ENCODE data around the gene NXNL2.
A peak's percentile ranks its signal among the peaks of the same experiment; 100 is the strongest.

NXNL2 gene

DNA sequence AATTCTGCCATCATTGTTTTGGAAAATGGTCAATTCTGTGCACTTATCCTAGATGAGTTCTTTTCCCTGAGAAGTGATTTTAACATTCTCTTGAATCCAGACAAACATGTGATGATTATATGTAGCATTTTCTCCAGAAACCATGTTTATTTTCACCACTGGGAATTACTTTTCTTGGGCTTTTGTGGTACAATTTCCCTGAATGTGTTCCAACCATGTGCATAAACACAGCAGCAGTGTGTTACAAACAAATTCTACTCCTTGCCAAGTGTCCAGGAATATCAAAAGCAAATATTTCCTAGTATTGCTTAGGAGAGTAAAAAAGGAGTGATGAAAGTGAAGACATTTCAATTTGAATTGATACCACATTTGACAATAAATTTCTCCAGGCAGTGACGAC lies 50.4 kb downstream of the NXNL2 start:
- DNase-seq (ENCODE audit: low read depth): no peak
- H3K4me3 ChIP-seq (ENCODE audit: low read depth, low read length): no peak overlapping the region
- TF ChIP-seq, protein P1, sequence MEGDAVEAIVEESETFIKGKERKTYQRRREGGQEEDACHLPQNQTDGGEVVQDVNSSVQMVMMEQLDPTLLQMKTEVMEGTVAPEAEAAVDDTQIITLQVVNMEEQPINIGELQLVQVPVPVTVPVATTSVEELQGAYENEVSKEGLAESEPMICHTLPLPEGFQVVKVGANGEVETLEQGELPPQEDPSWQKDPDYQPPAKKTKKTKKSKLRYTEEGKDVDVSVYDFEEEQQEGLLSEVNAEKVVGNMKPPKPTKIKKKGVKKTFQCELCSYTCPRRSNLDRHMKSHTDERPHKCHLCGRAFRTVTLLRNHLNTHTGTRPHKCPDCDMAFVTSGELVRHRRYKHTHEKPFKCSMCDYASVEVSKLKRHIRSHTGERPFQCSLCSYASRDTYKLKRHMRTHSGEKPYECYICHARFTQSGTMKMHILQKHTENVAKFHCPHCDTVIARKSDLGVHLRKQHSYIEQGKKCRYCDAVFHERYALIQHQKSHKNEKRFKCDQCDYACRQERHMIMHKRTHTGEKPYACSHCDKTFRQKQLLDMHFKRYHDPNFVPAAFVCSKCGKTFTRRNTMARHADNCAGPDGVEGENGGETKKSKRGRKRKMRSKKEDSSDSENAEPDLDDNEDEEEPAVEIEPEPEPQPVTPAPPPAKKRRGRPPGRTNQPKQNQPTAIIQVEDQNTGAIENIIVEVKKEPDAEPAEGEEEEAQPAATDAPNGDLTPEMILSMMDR (IDR thresholded peaks at IDR 0.05; ENCODE audit: low read depth, low read length): no peak
- TF ChIP-seq POLR2A (IDR thresholded peaks at IDR 0.05; ENCODE audit: extremely low read depth, insufficient read length): no peak
- TF ChIP-seq, protein P2, sequence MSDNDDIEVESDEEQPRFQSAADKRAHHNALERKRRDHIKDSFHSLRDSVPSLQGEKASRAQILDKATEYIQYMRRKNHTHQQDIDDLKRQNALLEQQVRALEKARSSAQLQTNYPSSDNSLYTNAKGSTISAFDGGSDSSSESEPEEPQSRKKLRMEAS (IDR thresholded peaks at IDR 0.05; ENCODE audit: low read depth, low read length): no peak
- no peak for TF ChIP-seq MYC (IDR thresholded peaks at IDR 0.05; ENCODE audit: low read depth, low read length)

DNA sequence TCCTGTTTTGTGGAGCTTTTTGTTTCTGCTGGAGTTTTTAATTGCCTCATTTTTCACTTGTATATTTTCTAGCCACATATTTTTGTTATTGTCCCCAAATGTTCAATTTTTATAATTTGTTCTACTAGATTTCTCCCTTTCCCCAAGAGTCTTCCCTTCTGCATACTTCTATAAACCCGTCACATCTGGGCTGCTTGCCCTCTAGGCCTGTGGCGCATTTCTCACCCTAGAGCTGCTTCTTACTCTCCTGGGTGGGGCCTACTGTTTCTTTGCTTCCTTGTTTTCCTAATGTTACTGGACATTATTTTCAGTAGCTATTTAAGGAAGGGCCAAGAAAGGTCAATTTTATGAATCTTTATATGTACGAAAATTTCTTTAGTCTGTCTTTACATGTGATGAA lies 51.5 kb downstream of the NXNL2 start:
- DNase-seq (ENCODE audit: low read depth): no peak
- TF ChIP-seq, protein P2 (IDR thresholded peaks at IDR 0.05; ENCODE audit: low read depth, low read length): no peak
- TF ChIP-seq, protein P1 (IDR thresholded peaks at IDR 0.05; ENCODE audit: low read depth, low read length): no peak
- no peak for TF ChIP-seq MYC (IDR thresholded peaks at IDR 0.05; ENCODE audit: low read depth, low read length)
- no peak for TF ChIP-seq POLR2A (IDR thresholded peaks at IDR 0.05; ENCODE audit: extremely low read depth, insufficient read length)
- H3K4me3 ChIP-seq (ENCODE audit: low read depth, low read length): no peak overlapping the region

DNA sequence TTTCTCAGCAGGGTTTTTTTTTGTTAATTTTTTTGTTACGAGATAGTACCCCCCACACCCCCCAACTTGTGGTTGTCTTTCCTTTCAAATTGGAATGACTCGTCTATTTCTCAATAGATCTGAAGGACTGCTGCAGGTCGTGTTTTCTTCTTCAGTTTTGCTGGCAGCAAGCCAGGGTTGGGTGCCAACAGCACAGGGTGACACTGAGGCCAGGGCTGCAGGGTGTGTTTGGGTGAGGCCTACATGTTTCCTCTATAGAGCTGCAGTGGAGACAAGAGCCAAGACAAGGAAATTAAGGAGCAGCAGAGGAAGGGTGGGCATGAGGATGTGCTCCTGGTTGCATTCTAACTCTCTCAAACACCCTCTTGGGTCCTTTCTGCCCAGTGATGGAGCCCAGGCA lies 52.2 kb downstream of the NXNL2 start:
- TF ChIP-seq POLR2A (IDR thresholded peaks at IDR 0.05; ENCODE audit: extremely low read depth, insufficient read length) (no peak), MYC (IDR thresholded peaks at IDR 0.05; ENCODE audit: low read depth, low read length) (no peak)
- TF ChIP-seq, protein P1 (IDR thresholded peaks at IDR 0.05; ENCODE audit: low read depth, low read length): no peak
- TF ChIP-seq, protein P2 (IDR thresholded peaks at IDR 0.05; ENCODE audit: low read depth, low read length): no peak
- DNase-seq (ENCODE audit: low read depth): peak; percentile 64
- no peak overlapping the region for H3K4me3 ChIP-seq (ENCODE audit: low read depth, low read length)

DNA sequence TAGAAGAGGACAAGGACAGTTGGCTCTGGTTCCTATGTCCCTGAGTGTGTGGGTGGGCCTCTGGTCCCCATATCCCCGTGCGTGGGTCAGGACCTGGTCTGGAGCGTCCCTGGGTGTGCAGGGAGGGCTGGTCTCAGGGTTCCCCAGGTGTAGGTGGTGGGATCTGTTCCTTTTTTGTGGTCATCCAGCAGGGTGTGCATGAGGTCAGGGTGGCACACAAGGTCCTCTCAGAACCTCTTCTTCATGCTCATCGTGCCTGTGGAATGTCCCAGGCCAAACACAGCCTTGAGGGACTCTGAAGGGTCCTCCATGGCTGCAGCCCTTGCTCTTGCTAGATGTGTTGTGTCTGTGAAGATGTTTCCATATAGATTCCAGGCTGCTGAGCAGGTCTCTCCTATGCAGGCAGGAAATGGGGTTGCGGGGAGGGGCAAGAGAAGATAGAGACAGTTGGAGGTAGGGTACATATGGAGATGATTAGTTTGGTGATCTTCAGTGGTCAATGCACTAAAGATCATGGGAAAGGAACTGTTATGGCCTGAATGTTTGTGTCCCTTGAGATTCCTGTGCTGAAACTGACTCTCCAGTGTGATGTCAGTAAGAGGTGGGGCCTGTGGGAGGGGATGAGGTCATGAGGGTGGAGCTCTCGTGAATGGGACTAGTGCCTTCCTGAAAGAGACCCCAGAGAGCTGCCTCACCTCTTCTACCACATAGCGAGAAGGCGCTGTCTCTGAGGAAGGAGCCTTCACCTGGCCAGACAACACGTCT lies 53.1 kb downstream of the NXNL2 start:
- TF ChIP-seq MYC (IDR thresholded peaks at IDR 0.05; ENCODE audit: low read depth, low read length): no peak
- TF ChIP-seq, protein P2 (IDR thresholded peaks at IDR 0.05; ENCODE audit: low read depth, low read length): no peak
- TF ChIP-seq, protein P1 (IDR thresholded peaks at IDR 0.05; ENCODE audit: low read depth, low read length): no peak
- TF ChIP-seq POLR2A (IDR thresholded peaks at IDR 0.05; ENCODE audit: extremely low read depth, insufficient read length): no peak
- DNase-seq (ENCODE audit: low read depth): peak; percentile 23
- no peak overlapping the region for H3K4me3 ChIP-seq (ENCODE audit: low read depth, low read length)

DNA sequence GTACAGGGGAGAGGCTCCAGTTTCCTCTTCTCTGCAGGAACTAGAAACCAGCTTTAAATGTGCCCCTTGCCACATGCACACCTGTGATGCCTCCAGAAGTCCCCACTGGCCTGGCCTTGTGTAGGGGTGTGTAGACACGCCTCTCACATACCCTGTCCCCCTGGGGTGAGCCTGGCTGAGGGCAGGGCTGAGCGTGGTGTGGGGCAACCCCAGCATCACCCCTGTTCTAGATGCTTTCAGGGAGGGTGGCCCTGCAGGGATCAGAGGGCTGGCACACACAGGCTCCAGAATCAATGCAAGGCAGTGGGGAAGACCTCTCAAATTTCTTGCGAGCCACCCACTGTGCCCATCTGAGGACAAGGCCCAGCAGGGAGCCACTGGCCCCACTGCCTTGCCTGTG lies 54.7 kb downstream of the NXNL2 start:
- TF ChIP-seq, protein P2 (IDR thresholded peaks at IDR 0.05; ENCODE audit: low read depth, low read length): no peak
- TF ChIP-seq MYC (IDR thresholded peaks at IDR 0.05; ENCODE audit: low read depth, low read length) (no peak), POLR2A (IDR thresholded peaks at IDR 0.05; ENCODE audit: extremely low read depth, insufficient read length) (no peak)
- TF ChIP-seq, protein P1 (IDR thresholded peaks at IDR 0.05; ENCODE audit: low read depth, low read length): no peak
- H3K4me3 ChIP-seq (ENCODE audit: low read depth, low read length): no peak overlapping the region
- no peak for DNase-seq (ENCODE audit: low read depth)

Data from NB4 (cell line).